Mesendoderm (in vitro differentiated cells): ENCODE data around the gene CKS2.
"Not testable (repeated sequence)": the region's sequence is repeated elsewhere in the genome, so short reads cannot be mapped to it uniquely, and the experiment has no call there.

Experiments
- DNase-seq: peaks from one replicate; pipeline ENCODE4 v3.0.0; 2013
- H2AK5ac ChIP-seq: 2 replicates; pipeline ENCODE4 v1.6.1; 2013; ENCODE audit warnings: low read length, inconsistent platforms
- H2BK120ac ChIP-seq: 2 replicates; pipeline ENCODE4 v1.6.1; 2013; ENCODE audit warnings: low read depth, mild to moderate bottlenecking, low read length, moderate library complexity, mixed read lengths
- H2BK15ac ChIP-seq: replicated peaks from 2 replicates; pipeline ENCODE4 v1.6.1; 2013; ENCODE audit warnings: low read depth, mild to moderate bottlenecking, moderate library complexity
- H2BK5ac ChIP-seq: 2 replicates; pipeline ENCODE4 v1.6.1; 2013; ENCODE audit warnings: low read length, inconsistent platforms
- H3K18ac ChIP-seq: 2 replicates; pipeline ENCODE4 v1.6.1; 2013; ENCODE audit warnings: mild to moderate bottlenecking, low read length, mixed read lengths
- H3K23ac ChIP-seq: one replicate; pipeline ENCODE4 v1.6.1; 2013; ENCODE audit warnings: low read length
- H3K27ac ChIP-seq: 2 replicates; pipeline ENCODE4 v1.5.1; 2013; ENCODE audit warnings: low read depth, mild to moderate bottlenecking, inconsistent platforms, low read length, moderate library complexity
- H3K27me3 ChIP-seq: 2 replicates; pipeline ENCODE4 v1.6.1; 2013; ENCODE audit warnings: low read length, control low read depth, mild to moderate bottlenecking, inconsistent platforms; ENCODE audit not compliant: insufficient read depth, poor library complexity
- H3K36me3 ChIP-seq: 2 replicates; pipeline ENCODE4 v1.6.1; 2013; ENCODE audit warnings: low read length, inconsistent platforms; ENCODE audit not compliant: control insufficient read depth, insufficient read depth
- H3K4ac ChIP-seq: one replicate; pipeline ENCODE4 v1.6.1; 2013; ENCODE audit warnings: low read depth, mild to moderate bottlenecking, low read length, moderate library complexity
- H3K4me1 ChIP-seq: 2 replicates; pipeline ENCODE4 v1.6.1; 2013; ENCODE audit warnings: low read depth, low read length, inconsistent platforms; ENCODE audit not compliant: control insufficient read depth
- H3K4me2 ChIP-seq: 2 replicates; pipeline ENCODE4 v1.6.1; 2013; ENCODE audit warnings: low read length
- H3K4me3 ChIP-seq: 2 replicates; pipeline ENCODE4 v1.5.1; 2013; ENCODE audit warnings: mild to moderate bottlenecking, low read length
- H3K56ac ChIP-seq: one replicate; pipeline ENCODE4 v1.6.1; 2013; ENCODE audit warnings: low read length
- H3K79me1 ChIP-seq: 2 replicates; pipeline ENCODE4 v1.6.1; 2013; ENCODE audit warnings: low read length, inconsistent platforms
- H3K79me2 ChIP-seq: 2 replicates; pipeline ENCODE4 v1.6.1; 2013; ENCODE audit warnings: mild to moderate bottlenecking, low read length; ENCODE audit not compliant: control insufficient read depth, insufficient read depth
- H3K9ac ChIP-seq: 2 replicates; pipeline ENCODE4 v1.6.1; 2013; ENCODE audit warnings: low read length, inconsistent platforms
- H4K5ac ChIP-seq: one replicate; pipeline ENCODE4 v1.6.1; 2013; ENCODE audit warnings: low read length
- H4K8ac ChIP-seq: one replicate; pipeline ENCODE4 v1.6.1; 2013; ENCODE audit warnings: low read depth, mild to moderate bottlenecking, control low read depth, low read length, moderate library complexity
- WGBS: extraction: QIAGEN DNeasy Blood & Tissue Kit; methylation state at CpG from one replicate; pipeline ENCODE4 v1.1.7; 2013; ENCODE audit warnings: low lambda C conversion rate, missing lambda C conversion rate; ENCODE audit not compliant: insufficient coverage; ENCODE audit errors: extremely low coverage; 5-methylcytosine and 5-hydroxymethylcytosine counted together

Gene CKS2

DNA sequence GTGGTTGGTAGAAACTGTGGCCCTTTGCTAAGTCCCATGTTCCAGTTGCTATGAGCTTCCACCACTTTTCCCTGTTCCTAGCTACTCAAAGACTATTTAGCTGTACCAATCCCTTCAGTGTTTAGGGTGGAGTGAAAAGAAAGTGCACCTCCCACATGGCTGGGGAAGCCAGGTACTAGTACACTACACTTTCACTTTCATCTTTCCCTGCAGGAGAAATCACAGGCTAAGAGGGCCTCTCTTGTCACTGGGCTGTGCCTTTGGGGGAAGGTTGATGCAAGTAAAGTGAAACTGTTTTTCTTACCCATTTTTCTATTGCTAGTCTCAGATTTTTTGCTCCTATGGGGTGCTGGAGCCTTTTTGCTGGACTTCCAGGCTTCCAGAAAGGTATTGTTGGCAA, 33.5 kb upstream of the CKS2 start:
- no peaks in the 10 kb centered on the region for H3K36me3 ChIP-seq
- no peak overlapping the region for H3K4me3 ChIP-seq
- no peaks in the 10 kb centered on the region for H3K79me2 ChIP-seq
- no peak overlapping the region for H3K23ac ChIP-seq
- H2BK15ac ChIP-seq: no peak overlapping the region
- no peak overlapping the region for H3K4me2 ChIP-seq
- H3K27ac ChIP-seq: no peak overlapping the region
- H2AK5ac ChIP-seq: no peak overlapping the region
- no peak overlapping the region for H4K5ac ChIP-seq
- H3K79me1 ChIP-seq: no peaks in the 10 kb centered on the region
- H3K4me1 ChIP-seq: no peaks in the 10 kb centered on the region
- H2BK120ac ChIP-seq: no peak overlapping the region
- DNase-seq: no peak
- H3K18ac ChIP-seq: no peak overlapping the region
- H3K27me3 ChIP-seq: no peaks in the 10 kb centered on the region
- no peak overlapping the region for H2BK5ac ChIP-seq
- H3K4ac ChIP-seq: no peak overlapping the region
- H4K8ac ChIP-seq: no peak overlapping the region
- no peak overlapping the region for H3K56ac ChIP-seq
- no peak overlapping the region for H3K9ac ChIP-seq

DNA sequence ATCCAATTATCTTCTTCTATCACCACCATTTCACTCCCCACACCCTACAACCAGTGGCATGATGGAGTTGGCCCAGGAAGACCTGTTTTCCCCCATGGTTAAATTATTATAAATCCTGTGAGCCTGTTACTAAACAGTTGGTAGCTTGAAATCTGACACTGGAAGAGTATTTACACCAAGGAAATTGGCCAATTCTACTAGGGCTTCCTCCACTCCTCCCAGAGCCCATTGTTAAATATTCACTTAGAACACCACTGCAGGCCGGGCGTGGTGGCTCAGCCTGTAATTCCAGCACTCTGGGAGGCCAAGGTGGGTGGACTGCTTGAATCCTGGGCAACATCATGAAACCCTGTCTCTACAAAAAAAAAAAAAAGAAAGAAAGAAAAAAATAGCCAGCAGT, 32.4 kb upstream of the CKS2 start:
- no CpG with 5 or more reads among the region's 2 CpGs for WGBS

DNA sequence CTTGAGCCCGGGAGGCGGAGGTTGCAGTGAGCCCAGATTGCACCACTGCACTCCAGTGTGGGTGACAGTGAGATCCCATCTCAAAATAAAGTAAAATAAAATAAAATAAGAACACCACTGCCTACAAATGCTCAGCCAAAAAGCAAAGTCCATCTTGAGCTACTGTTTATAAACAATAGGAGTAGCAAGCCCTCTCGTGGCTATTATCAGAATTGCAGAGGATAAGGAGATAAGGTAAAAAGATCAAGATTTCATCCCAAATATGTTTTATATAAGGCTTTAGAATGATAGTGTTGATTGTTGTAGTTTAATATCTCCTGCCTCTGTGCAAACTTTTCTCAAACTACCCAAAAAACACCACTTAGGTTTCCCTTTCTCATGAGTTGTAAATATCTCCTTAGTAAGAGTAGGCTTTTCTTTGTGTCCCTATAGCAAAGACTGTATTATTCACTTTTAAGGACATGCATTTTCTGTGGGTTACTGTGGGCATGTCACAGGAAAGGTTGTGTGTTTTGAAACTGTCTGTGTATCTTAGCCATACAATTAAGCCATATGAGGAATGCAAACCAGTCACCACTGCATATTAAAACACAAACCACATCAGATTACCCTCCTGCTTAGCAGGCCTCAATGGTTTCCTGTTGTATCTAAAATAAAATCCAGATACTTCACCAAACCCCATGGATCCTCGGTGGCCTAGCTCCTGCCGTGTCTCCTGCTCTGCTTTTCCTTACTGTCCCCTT, 31.8 kb upstream of the CKS2 start:
- Histone ChIP-seq H2BK5ac (no peak overlapping the region), H3K23ac (no peak overlapping the region), H3K9ac (no peak overlapping the region), H3K18ac (no peak overlapping the region), H2BK120ac (no peak overlapping the region), H3K56ac (no peak overlapping the region), H3K4me2 (no peak overlapping the region), H4K5ac (no peak overlapping the region), H3K4me1 (no peaks in the 10 kb centered on the region), H3K79me1 (no peaks in the 10 kb centered on the region), H4K8ac (no peak overlapping the region), H2BK15ac (no peak overlapping the region), H3K4me3 (no peak overlapping the region), H3K27me3 (no peaks in the 10 kb centered on the region), H3K4ac (no peak overlapping the region), H2AK5ac (no peak overlapping the region), H3K36me3 (no peaks in the 10 kb centered on the region), H3K79me2 (no peaks in the 10 kb centered on the region), H3K27ac (no peak overlapping the region)
- peak; percentile 69 for DNase-seq
- WGBS: no CpG with 5 or more reads among the region's 5 CpGs

More for the DNA sequence above, 32.4 kb upstream of the CKS2 start:
- Histone ChIP-seq H3K27me3 (no peaks in the 10 kb centered on the region), H3K9ac (no peak overlapping the region), H4K5ac (no peak overlapping the region), H2BK120ac (no peak overlapping the region), H3K4me1 (no peaks in the 10 kb centered on the region), H2AK5ac (no peak overlapping the region), H3K56ac (no peak overlapping the region), H3K4me3 (no peak overlapping the region), H3K36me3 (no peaks in the 10 kb centered on the region), H2BK5ac (no peak overlapping the region), H4K8ac (no peak overlapping the region), H2BK15ac (no peak overlapping the region), H3K4me2 (no peak overlapping the region), H3K27ac (no peak overlapping the region), H3K79me1 (no peaks in the 10 kb centered on the region), H3K18ac (no peak overlapping the region), H3K79me2 (no peaks in the 10 kb centered on the region), H3K4ac (no peak overlapping the region), H3K23ac (no peak overlapping the region)
- DNase-seq: no peak

DNA sequence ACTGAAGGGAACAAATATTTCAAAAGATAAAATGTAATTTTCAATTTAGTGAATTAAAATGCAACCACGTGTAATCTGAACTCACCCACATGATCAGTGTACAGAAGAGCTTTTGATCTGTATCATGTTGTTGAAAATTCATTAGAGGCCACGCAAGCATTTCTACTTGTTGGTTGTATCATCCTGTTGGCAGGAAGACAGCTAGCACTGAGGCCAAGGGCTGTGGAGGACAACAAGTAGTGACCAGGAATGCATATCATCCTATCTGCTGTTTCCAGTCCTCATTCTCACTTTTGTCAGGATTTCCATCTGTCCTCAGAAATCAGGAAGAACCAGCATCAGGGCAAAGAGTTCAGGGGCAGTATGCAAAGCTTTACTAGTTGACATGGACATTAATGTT, 29.9 kb upstream of the CKS2 start:
- Histone ChIP-seq H2BK15ac (no peak overlapping the region), H3K23ac (no peak overlapping the region), H3K4ac (no peak overlapping the region), H2BK5ac (no peak overlapping the region), H3K4me2 (no peak overlapping the region), H4K5ac (no peak overlapping the region), H3K4me3 (no peak overlapping the region), H3K27ac (no peak overlapping the region), H3K27me3 (no peaks in the 10 kb centered on the region), H3K56ac (no peak overlapping the region), H3K4me1 (no peaks in the 10 kb centered on the region), H3K36me3 (no peaks in the 10 kb centered on the region), H3K79me2 (no peaks in the 10 kb centered on the region), H3K79me1 (no peaks in the 10 kb centered on the region), H2BK120ac (no peak overlapping the region), H2AK5ac (no peak overlapping the region), H3K9ac (no peak overlapping the region), H4K8ac (no peak overlapping the region), H3K18ac (no peak overlapping the region)
- no peak for DNase-seq
- WGBS: no CpG with 5 or more reads among the region's 2 CpGs

DNA sequence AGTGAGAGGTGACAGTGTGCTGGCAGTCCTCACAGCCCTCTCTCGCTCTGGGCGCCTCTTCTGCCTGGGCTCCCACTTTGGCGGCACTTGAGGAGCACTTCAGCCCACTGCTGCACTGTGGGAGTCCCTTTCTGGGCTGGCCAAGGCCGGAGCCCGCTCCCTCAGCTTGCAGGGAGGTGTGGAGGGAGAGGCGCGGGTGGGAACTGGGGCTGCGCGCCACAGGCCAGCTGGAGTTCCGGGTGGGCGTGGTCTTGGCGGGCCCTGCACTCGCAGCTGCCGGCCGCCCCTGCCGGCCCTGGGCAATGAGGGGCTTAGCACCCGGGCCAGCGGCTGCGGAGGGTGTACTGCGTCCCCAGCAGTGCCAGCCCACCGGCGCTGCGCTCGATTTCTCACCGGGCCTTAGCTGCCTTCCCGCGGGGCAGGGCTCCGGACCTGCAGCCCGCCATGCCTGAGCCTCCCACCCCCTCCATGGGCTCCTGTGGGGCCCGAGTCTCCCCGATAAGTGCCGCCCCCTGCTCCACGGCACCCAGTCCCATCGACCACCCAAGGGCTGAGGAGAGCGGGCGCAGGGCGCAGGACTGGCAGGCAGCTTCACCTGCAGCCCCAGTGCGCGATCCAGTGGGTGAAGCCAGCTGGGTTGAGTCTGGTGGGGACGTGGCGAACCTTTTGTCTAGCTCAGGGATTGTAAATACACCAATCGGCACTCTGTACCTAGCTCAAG, 28.6 kb upstream of the CKS2 start:
- not testable (repeated sequence) for H4K5ac ChIP-seq, H3K27me3 ChIP-seq, H3K9ac ChIP-seq, H3K79me2 ChIP-seq, H3K36me3 ChIP-seq, H3K4ac ChIP-seq, H3K23ac ChIP-seq, H2AK5ac ChIP-seq, H2BK5ac ChIP-seq, H4K8ac ChIP-seq, H2BK15ac ChIP-seq, H3K4me1 ChIP-seq, DNase-seq, H3K18ac ChIP-seq, H3K4me2 ChIP-seq, H3K27ac ChIP-seq, H3K4me3 ChIP-seq, H3K79me1 ChIP-seq, H3K56ac ChIP-seq, H2BK120ac ChIP-seq
- WGBS: no CpG with 5 or more reads among the region's 42 CpGs
